ENCODE data around the gene ALDH1L1.

ALDH1L1 gene

GRCh38 chr3:126184465-126185000 is 4.1 kb upstream of the ALDH1L1 start:
- DNase-seq (ENCODE audit: low read depth), result no peak
- TF ChIP-seq CTCF (IDR thresholded peaks at IDR 0.05; ENCODE audit: low read length, missing control alignments), result no peak
- no peak overlapping the region for H3K4me3 ChIP-seq (replicated peaks; ENCODE audit: low read depth, low read length)

GRCh38 chr3:126181398-126181725 is 976 bp upstream of the ALDH1L1 start:
- no peak for TF ChIP-seq CTCF (IDR thresholded peaks at IDR 0.05; ENCODE audit: low read length, missing control alignments)
- no peak for DNase-seq (ENCODE audit: low read depth)
- peak overlapping the region; percentile 50 for H3K4me3 ChIP-seq (replicated peaks; ENCODE audit: low read depth, low read length)

- peak overlapping the region; percentile 50 for H3K4me3 ChIP-seq (replicated peaks; ENCODE audit: low read depth, low read length)
- TF ChIP-seq CTCF (IDR thresholded peaks at IDR 0.05; ENCODE audit: low read length, missing control alignments), result no peak
- peak; percentile 9 for DNase-seq (ENCODE audit: low read depth)
Observed at GRCh38 chr3:126179825-126180476, 435 bp downstream of the ALDH1L1 start.

- no peak for DNase-seq (ENCODE audit: low read depth)
- H3K4me3 ChIP-seq (replicated peaks; ENCODE audit: low read depth, low read length), result no peak overlapping the region
- TF ChIP-seq CTCF (IDR thresholded peaks at IDR 0.05; ENCODE audit: low read length, missing control alignments), result no peak
Observed at GRCh38 chr3:126170073-126170777, 10.2 kb downstream of the ALDH1L1 start.

- no peak for TF ChIP-seq CTCF (IDR thresholded peaks at IDR 0.05; ENCODE audit: low read length, missing control alignments)
- DNase-seq (ENCODE audit: low read depth), result no peak
- H3K4me3 ChIP-seq (replicated peaks; ENCODE audit: low read depth, low read length), result no peak overlapping the region
Observed at GRCh38 chr3:126167566-126167965, 12.8 kb downstream of the ALDH1L1 start.

- TF ChIP-seq CTCF (IDR thresholded peaks at IDR 0.05; ENCODE audit: low read length, missing control alignments), result no peak
- no peak overlapping the region for H3K4me3 ChIP-seq (replicated peaks; ENCODE audit: low read depth, low read length)
Observed at GRCh38 chr3:126166009-126166408, 14.4 kb downstream of the ALDH1L1 start.

More at GRCh38 chr3:126166009-126166408, 14.4 kb downstream of the ALDH1L1 start:
- no peak for DNase-seq (ENCODE audit: low read depth)
